Endothelial cell of umbilical vein (primary cell): ENCODE results near the gene TCF7. TPM values are rescaled to one million over a fixed set of nuclear protein-coding genes. Genes with fewer than 3 reads are reported as not detected.

Experiments used
- BruUV-seq: library from RNA; stranded (reverse); fragments of 400-500 nt; replicated peaks from 2 replicates; lab custom pipeline; 2021; lab: Mats Ljungman, UMichigan
- CTCF ChIA-PET: fragments of 300-600, 350-600 bp; sonication (Branson Sonifier 250); formaldehyde crosslinking; loops from one replicate; lab custom pipeline; 2021; ENCODE audit warnings: antibody characterized with exemption, inconsistent platforms; lab: Charles Lee
- POLR2A ChIA-PET: fragments of 300-600, 350-600 bp; sonication (Branson Sonifier 250); formaldehyde crosslinking; loops from one replicate; lab custom pipeline; 2021; ENCODE audit warnings: antibody characterized with exemption, inconsistent platforms; lab: Charles Lee
- DNase-seq: peaks from one replicate; pipeline ENCODE4 v3.0.0-alpha.2; 2011; ENCODE audit warnings: low read depth, low spot score
- FAIRE-seq: peaks from 2 replicates; lab custom pipeline; 2011; peaks lifted over from hg19 to GRCh38; lab: Jason Lieb, UNC
- H2AFZ ChIP-seq: 2 replicates; pipeline ENCODE4 v1.6.0; 2012; ENCODE audit warnings: low read depth, low read length, control low read depth, inconsistent platforms
- H3K27ac ChIP-seq: 2 replicates; pipeline ENCODE4 v1.5.1; 2011; ENCODE audit warnings: low read depth, mild to moderate bottlenecking, control low read depth, low read length, moderate library complexity; ENCODE audit not compliant: insufficient read depth
- H3K27me3 ChIP-seq, 2 experiments: 2 replicates each; pipeline versions ENCODE4 v1.6.0 to v1.6.1; 2011; ENCODE audit warnings: low read length in 2 of 2, mixed read lengths in 1 of 2; ENCODE audit not compliant: control insufficient read depth in 2 of 2, insufficient read depth in 2 of 2
- H3K36me3 ChIP-seq, 2 experiments: 2 replicates in 1 of 2; 3 replicates in 1 of 2; pipeline ENCODE4 v1.5.1; 2011; ENCODE audit warnings: low read length in 2 of 2, mild to moderate bottlenecking in 1 of 2, moderate library complexity in 1 of 2; ENCODE audit not compliant: control insufficient read depth in 2 of 2, insufficient read depth in 2 of 2; ENCODE audit errors: extremely low read depth in 1 of 2
- H3K4me1 ChIP-seq: 3 replicates; pipeline ENCODE4 v1.5.1; 2011; ENCODE audit warnings: mild to moderate bottlenecking, low read length; ENCODE audit not compliant: control insufficient read depth, insufficient read depth; ENCODE audit errors: extremely low read depth
- H3K4me2 ChIP-seq: 2 replicates; pipeline ENCODE4 v1.6.1; 2011; ENCODE audit warnings: low read length, control low read depth, mixed read lengths; ENCODE audit not compliant: insufficient read depth
- H3K4me3 ChIP-seq, 3 experiments: fragments of 200-600 bp in 1 of 3; sonication (generic), shearing (Covaris generic) in 1 of 3; replicated peaks in 1 of 3; 2 replicates each; pipeline ENCODE4 v1.5.1; 2011 to 2016; ENCODE audit warnings: control low read depth in 3 of 3, low read length in 3 of 3, mild to moderate bottlenecking in 2 of 3, inconsistent platforms in 1 of 3, low read depth in 1 of 3, moderate library complexity in 1 of 3; ENCODE audit not compliant: insufficient read depth in 1 of 3
- H3K79me2 ChIP-seq: 2 replicates; pipeline ENCODE4 v1.6.0; 2012; ENCODE audit warnings: low read length, inconsistent platforms; ENCODE audit not compliant: control insufficient read depth, insufficient read depth
- H3K9ac ChIP-seq: replicated peaks from 2 replicates; pipeline ENCODE3; 2011; ENCODE audit warnings: low read length, control low read depth; ENCODE audit not compliant: insufficient read depth; ENCODE audit errors: extremely low read depth
- H3K9me1 ChIP-seq: replicated peaks from 3 replicates; pipeline ENCODE4 v1.6.0; 2011; ENCODE audit warnings: mild to moderate bottlenecking, low read length; ENCODE audit not compliant: control insufficient read depth, insufficient read depth; ENCODE audit errors: extremely low read depth
- H3K9me3 ChIP-seq: replicated peaks from 2 replicates; pipeline ENCODE4 v1.5.1; 2012; ENCODE audit warnings: low read length, inconsistent platforms; ENCODE audit not compliant: control insufficient read depth, insufficient read depth
- H4K20me1 ChIP-seq: replicated peaks from 2 replicates; pipeline ENCODE3; 2011; ENCODE audit warnings: mild to moderate bottlenecking, low read length; ENCODE audit not compliant: control insufficient read depth, insufficient read depth; ENCODE audit errors: extremely low read depth
- GATA2 ChIP-seq: IDR thresholded peaks from 2 replicates; pipeline ENCODE4 v1.7.0; 2011; ENCODE audit warnings: low read depth, mild to moderate bottlenecking, moderate library complexity, mixed read lengths, low read length; ENCODE audit not compliant: insufficient read length, insufficient read depth
- dilution Hi-C: fragments of 300-500 bp; cut with MboI; formaldehyde crosslinking; loops from one replicate; pipeline ENCODE4 v1.15.0; 2019; ENCODE audit warnings: low sequenced_read_pairs; ENCODE audit not compliant: extremely low pct_ligation_motif_present
- intact Hi-C: fragments of 100-400 bp; cut with micrococcal nuclease; formaldehyde crosslinking; loops from one replicate; pipeline ENCODE4 v1.10.0; 2022
- polyA plus RNA-seq, 4 experiments: library from polyadenylated mRNA; depleted of rRNA in 3 of 4; stranded (reverse) in 3 of 4; unstranded in 1 of 4; fragments of >200 nt; gene quantifications; 2 replicates each; pipeline versions ENCODE4 v1.2.1 to v1.2.3, GENCODE V29; 2011 to 2012; ENCODE audit warnings: missing spikeins in 1 of 4
- total RNA-seq: library from RNA; stranded (reverse); gene quantifications from 2 replicates; pipeline ENCODE4 v1.2.3, GENCODE V29; 2021
- TF ChIP-seq, protein P1 (sequence below), 2 donors: IDR thresholded peaks; 1 replicate in 1 of 2; 2 replicates in 1 of 2; pipeline ENCODE4 v1.5.1; 2011; ENCODE audit warnings: low read length in 2 of 2, mild to moderate bottlenecking in 2 of 2, moderate library complexity in 2 of 2, control low read depth in 1 of 2, inconsistent platforms in 1 of 2, low read depth in 1 of 2; ENCODE audit not compliant: insufficient read depth in 1 of 2; ENCODE audit errors: extremely low read depth in 1 of 2

TCF7 gene
- total and polyA plus RNA-seq, 2 donors (not counting 3 experiments of a cell fraction or from before 2014, with no cell fraction given) = 1.8 to 2.5 TPM

DNA sequence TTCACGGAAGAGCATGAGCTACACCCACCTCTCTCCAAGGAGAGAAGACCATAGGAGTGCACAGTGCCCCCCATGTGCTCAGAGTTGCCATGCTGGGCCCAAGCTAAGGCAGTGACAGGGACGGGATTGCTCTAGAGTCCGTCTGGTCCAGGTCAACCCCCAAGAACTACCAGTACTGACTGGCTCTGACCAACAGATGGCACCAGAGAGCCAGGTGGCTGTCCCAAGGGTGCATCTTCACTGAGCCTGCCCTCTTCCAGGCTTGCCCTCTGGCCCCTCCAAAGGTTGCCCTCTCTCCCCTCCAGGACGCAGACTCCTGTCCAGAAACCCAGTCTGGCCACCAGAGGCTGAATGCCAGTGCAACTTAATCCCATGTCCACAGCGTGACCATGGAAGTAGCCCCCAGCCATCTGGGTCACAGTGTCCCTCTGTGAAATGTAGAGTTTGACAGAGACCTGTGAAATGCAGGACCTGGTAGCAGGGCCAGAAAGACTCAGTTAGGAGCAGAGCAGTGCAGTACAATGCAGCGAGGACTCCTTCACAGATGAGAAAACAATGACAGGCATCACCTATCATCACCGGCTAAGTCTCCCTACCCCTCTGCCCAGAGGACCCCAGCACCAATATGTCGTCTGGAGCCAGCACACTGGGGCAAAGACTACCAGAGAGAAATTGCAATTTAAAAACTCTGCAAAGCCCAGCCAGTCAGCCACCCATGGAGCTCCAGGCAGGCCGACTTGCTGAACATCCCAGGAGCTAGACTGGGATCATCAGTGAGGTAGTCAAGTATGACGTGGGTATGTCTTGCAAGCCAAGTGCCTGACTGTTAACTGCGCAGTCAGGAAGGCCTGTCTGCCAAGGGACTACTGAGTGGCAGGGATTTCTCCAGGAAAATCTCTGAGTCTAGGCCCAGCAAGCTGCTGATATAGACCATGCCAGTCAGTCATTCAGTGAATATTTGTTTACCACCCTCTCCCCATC lies 70.0 kb downstream of the TCF7 start:
- intact Hi-C loops = loop anchor here (1.0 kb wide), 1 partner anchor 105 kb away; no protein-coding TSS in a partner anchor
- H3K27me3 ChIP-seq = no peaks in the 10 kb centered on the region
- no peaks in the 10 kb centered on the region for H3K9me3 ChIP-seq
- H3K4me2 ChIP-seq = no peak overlapping the region
- dilution Hi-C loops = no loop called here
- no TSS peak for BruUV-seq
- no peak for TF ChIP-seq GATA2
- TF ChIP-seq, protein P1, sequence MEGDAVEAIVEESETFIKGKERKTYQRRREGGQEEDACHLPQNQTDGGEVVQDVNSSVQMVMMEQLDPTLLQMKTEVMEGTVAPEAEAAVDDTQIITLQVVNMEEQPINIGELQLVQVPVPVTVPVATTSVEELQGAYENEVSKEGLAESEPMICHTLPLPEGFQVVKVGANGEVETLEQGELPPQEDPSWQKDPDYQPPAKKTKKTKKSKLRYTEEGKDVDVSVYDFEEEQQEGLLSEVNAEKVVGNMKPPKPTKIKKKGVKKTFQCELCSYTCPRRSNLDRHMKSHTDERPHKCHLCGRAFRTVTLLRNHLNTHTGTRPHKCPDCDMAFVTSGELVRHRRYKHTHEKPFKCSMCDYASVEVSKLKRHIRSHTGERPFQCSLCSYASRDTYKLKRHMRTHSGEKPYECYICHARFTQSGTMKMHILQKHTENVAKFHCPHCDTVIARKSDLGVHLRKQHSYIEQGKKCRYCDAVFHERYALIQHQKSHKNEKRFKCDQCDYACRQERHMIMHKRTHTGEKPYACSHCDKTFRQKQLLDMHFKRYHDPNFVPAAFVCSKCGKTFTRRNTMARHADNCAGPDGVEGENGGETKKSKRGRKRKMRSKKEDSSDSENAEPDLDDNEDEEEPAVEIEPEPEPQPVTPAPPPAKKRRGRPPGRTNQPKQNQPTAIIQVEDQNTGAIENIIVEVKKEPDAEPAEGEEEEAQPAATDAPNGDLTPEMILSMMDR (IDR thresholded peaks at IDR 0.05; ENCODE audit: extremely low read depth in 1 of 2, insufficient read depth in 1 of 2, low read depth in 1 of 2, low read length in 2 of 2) = peak; percentile 76 to 94
- H3K4me3 ChIP-seq = no peak overlapping the region
- no peaks in the 10 kb centered on the region for H3K36me3 ChIP-seq
- DNase-seq (peak; percentile 55), FAIRE-seq (peak; percentile 93)
- no peaks in the 10 kb centered on the region for H3K4me1 ChIP-seq
- H3K9me1 ChIP-seq = no peaks in the 10 kb centered on the region
- no peaks in the 10 kb centered on the region for H4K20me1 ChIP-seq
- POLR2A ChIA-PET = interaction anchor here (1.8 kb wide), 1 partner anchor 42 kb away, joined by 4 read pairs; the partner anchor contains the start of gene PPP2CA
- no peak overlapping the region for H2AFZ ChIP-seq
- no peak overlapping the region for H3K9ac ChIP-seq
- no peaks in the 10 kb centered on the region for H3K79me2 ChIP-seq
- no peak overlapping the region for H3K27ac ChIP-seq
- CTCF ChIA-PET = interaction anchor here (0.7 to 5.8 kb wide), 20 partner anchors 9 to 394 kb away, joined by 3 to 191 read pairs (median 5); partner anchors contain the start of gene PPP2CA
